Measurements from ENCODE around the gene TMED9. TPM values are rescaled to one million over a fixed set of nuclear protein-coding genes. Genes with fewer than 3 reads are reported as not detected.

Gene TMED9
- total and polyA plus RNA-seq, 4 donors, result 110 to 137 (median 122) TPM

Other genes starting within 250 kb of the TMED9 start
- gene LMAN2, start 240.5 kb upstream of the TMED9 start, total RNA-seq, result 10 to 100 TPM; 86.2 to 89.0 TPM
- 100 to 1,000 TPM; 142 to 145 TPM for gene LMAN2, start 240.5 kb upstream of the TMED9 start, polyA plus RNA-seq
- 10 to 100 TPM in 1 of 2 donors, 1 to 10 TPM in 1; 8.8 to 15.0 TPM for gene RGS14, start 234.3 kb upstream of the TMED9 start, total RNA-seq
- gene RGS14, start 234.3 kb upstream of the TMED9 start, polyA plus RNA-seq, result 1 to 10 TPM; 5.7 to 9.4 TPM
- gene SLC34A1, start 207.8 kb upstream of the TMED9 start, total RNA-seq, result not detected
- gene SLC34A1, start 207.8 kb upstream of the TMED9 start, polyA plus RNA-seq, result not detected
- gene PFN3, start 191.5 kb upstream of the TMED9 start, total RNA-seq, result not detected
- gene PFN3, start 191.5 kb upstream of the TMED9 start, polyA plus RNA-seq, result not detected
- gene F12, start 182.6 kb upstream of the TMED9 start, total RNA-seq, result under 1 TPM; 0.23 to 0.33 TPM
- gene F12, start 182.6 kb upstream of the TMED9 start, polyA plus RNA-seq, result 1 to 10 TPM in 1 of 2 donors, not detected in 1; 1.8 TPM
- gene GRK6, start 165.5 kb upstream of the TMED9 start, total RNA-seq, result 10 to 100 TPM; 26.8 to 27.6 TPM
- 10 to 100 TPM; 13.0 to 14.1 TPM for gene GRK6, start 165.5 kb upstream of the TMED9 start, polyA plus RNA-seq
- 1 to 10 TPM; 1.9 to 2.0 TPM for gene PRR7, start 145.4 kb upstream of the TMED9 start, total RNA-seq
- gene PRR7, start 145.4 kb upstream of the TMED9 start, polyA plus RNA-seq, result under 1 TPM in 1 of 2 donors, not detected in 1; 0.74 TPM
- gene DBN1, start 118.6 kb upstream of the TMED9 start, total RNA-seq, result 100 to 1,000 TPM in 1 of 2 donors, 10 to 100 TPM in 1; 66.3 to 140 TPM
- 10 to 100 TPM; 23.7 to 68.9 TPM for gene DBN1, start 118.6 kb upstream of the TMED9 start, polyA plus RNA-seq
- 100 to 1,000 TPM; 510 to 729 TPM for gene PDLIM7, start 94.6 kb upstream of the TMED9 start, total RNA-seq
- 1,000 to 10,000 TPM in 1 of 2 donors, 100 to 1,000 TPM in 1; 184 to 1,248 TPM for gene PDLIM7, start 94.6 kb upstream of the TMED9 start, polyA plus RNA-seq
- 10 to 100 TPM; 15.0 to 21.6 TPM for gene DOK3, start 82.4 kb upstream of the TMED9 start, total RNA-seq
- gene DOK3, start 82.4 kb upstream of the TMED9 start, polyA plus RNA-seq, result 1 to 10 TPM; 2.7 to 4.4 TPM
- 10 to 100 TPM; 45.0 to 54.9 TPM for gene DDX41, start 75.2 kb upstream of the TMED9 start, total RNA-seq
- 10 to 100 TPM; 46.5 to 95.4 TPM for gene DDX41, start 75.2 kb upstream of the TMED9 start, polyA plus RNA-seq
- 100 to 1,000 TPM in 1 of 2 donors, 10 to 100 TPM in 1; 67.5 to 113 TPM for gene FAM193B, start 37.6 kb upstream of the TMED9 start, total RNA-seq
- 100 to 1,000 TPM in 1 of 2 donors, 10 to 100 TPM in 1; 49.5 to 533 TPM for gene FAM193B, start 37.6 kb upstream of the TMED9 start, polyA plus RNA-seq
- 10 to 100 TPM; 18.9 to 22.6 TPM for gene B4GALT7, start 7.9 kb downstream of the TMED9 start, total RNA-seq
- gene B4GALT7, start 7.9 kb downstream of the TMED9 start, polyA plus RNA-seq, result 10 to 100 TPM; 19.0 to 36.8 TPM
- 1 to 10 TPM in 1 of 2 donors, not detected in 1; 1.0 TPM for gene FAM153A, start 190.7 kb downstream of the TMED9 start, total RNA-seq
- under 1 TPM in 1 of 2 donors, not detected in 1; 0.13 TPM for gene FAM153A, start 190.7 kb downstream of the TMED9 start, polyA plus RNA-seq

Data from aorta (tissue), 4 donors.